ENCODE results near the gene SLC2A9. TPM values are rescaled to one million over a fixed set of nuclear protein-coding genes. Genes with fewer than 3 reads are reported as not detected.

Gene SLC2A9
- total and polyA plus RNA-seq, 2 donors (not counting 3 experiments of a cell fraction or from before 2014, with no cell fraction given), result 1.6 to 1.8 TPM

GRCh38 chr4:10040049-10040892 lies 19.0 kb upstream of the SLC2A9 start:
- no peak for DNase-seq (ENCODE audit: low read depth, low spot score)
- no peaks in the 10 kb centered on the region for H3K4me1 ChIP-seq (ENCODE audit: control insufficient read depth, extremely low read depth, insufficient read depth, low read length)
- no peaks in the 10 kb centered on the region for H3K36me3 ChIP-seq (ENCODE audit: control insufficient read depth in 2 of 2, extremely low read depth in 1 of 2, insufficient read depth in 2 of 2, low read length in 2 of 2)
- ChIA-PET POLR2A (no interaction called here), CTCF (interaction anchor here (1.0 to 1.4 kb wide), 2 partner anchors 21 to 25 kb away, joined by 4 to 5 read pairs; no protein-coding TSS in a partner anchor)
- FAIRE-seq, result no peak
- no peak overlapping the region for H3K4me3 ChIP-seq (replicated peaks in 1 of 3; ENCODE audit: insufficient read depth in 1 of 3, low read depth in 1 of 3, low read length in 3 of 3)
- H2AFZ ChIP-seq (ENCODE audit: low read depth, low read length), result no peak overlapping the region
- H3K9me3 ChIP-seq (replicated peaks; ENCODE audit: control insufficient read depth, insufficient read depth, low read length), result no peaks in the 10 kb centered on the region
- no peak overlapping the region for H3K27ac ChIP-seq (ENCODE audit: insufficient read depth, low read depth, low read length)
- intact Hi-C loops (cut with micrococcal nuclease), result no loop called here
- H3K79me2 ChIP-seq (ENCODE audit: control insufficient read depth, insufficient read depth, low read length), result no peaks in the 10 kb centered on the region
- peaks cover 0 to 8% of the 10 kb centered on the region in 2 experiments for H3K27me3 ChIP-seq (ENCODE audit: control insufficient read depth in 2 of 2, insufficient read depth in 2 of 2, low read length in 2 of 2)
- BruUV-seq (replicated peaks), result no TSS peak
- dilution Hi-C loops (cut with MboI; ENCODE audit: extremely low pct_ligation_motif_present, low sequenced_read_pairs), result no loop called here
- H3K9me1 ChIP-seq (replicated peaks; ENCODE audit: control insufficient read depth, extremely low read depth, insufficient read depth, low read length), result no peaks in the 10 kb centered on the region
- TF ChIP-seq POLR2AphosphoS5 (IDR thresholded peaks at IDR 0.05; ENCODE audit: insufficient read depth, low read depth, low read length) (no peak), GATA2 (IDR thresholded peaks at IDR 0.05; ENCODE audit: insufficient read depth, insufficient read length, low read depth, low read length) (no peak), CTCF (IDR thresholded peaks at IDR 0.05; ENCODE audit: extremely low read depth in 1 of 2, insufficient read depth in 1 of 2, low read depth in 1 of 2, low read length in 2 of 2) (no peak), JUN (IDR thresholded peaks at IDR 0.05; ENCODE audit: borderline replicate concordance, insufficient read depth, insufficient read length, low read depth) (no peak), MAX (IDR thresholded peaks at IDR 0.05; ENCODE audit: insufficient read depth, insufficient read length) (no peak), POLR2A (IDR thresholded peaks at IDR 0.05; ENCODE audit: low read depth, low read length) (no peak), EZH2 (IDR thresholded peaks at IDR 0.05; ENCODE audit: borderline replicate concordance, low read depth, low read length, severe bottlenecking) (no peak), FOS (IDR thresholded peaks at IDR 0.05; ENCODE audit: borderline replicate concordance, insufficient read depth, low read length) (no peak), MYC (IDR thresholded peaks at IDR 0.05; ENCODE audit: low read depth, low read length) (no peak)
- no peak overlapping the region for H3K9ac ChIP-seq (replicated peaks; ENCODE audit: extremely low read depth, insufficient read depth, low read length)
- H4K20me1 ChIP-seq (replicated peaks; ENCODE audit: control insufficient read depth, extremely low read depth, insufficient read depth, low read length), result no peaks in the 10 kb centered on the region
- no peak overlapping the region for H3K4me2 ChIP-seq (ENCODE audit: insufficient read depth, low read length)
